GM11168 (cell line): ENCODE results near the gene BCL11B.

Experiments used
- in situ Hi-C: fragments of 300-500 bp; cut with MboI; formaldehyde crosslinking; loops from one replicate; pipeline ENCODE4 v1.12.0; 2022; ENCODE audit warnings: low sequenced_read_pairs; ENCODE audit not compliant: unreplicated experiment

The BCL11B gene

DNA sequence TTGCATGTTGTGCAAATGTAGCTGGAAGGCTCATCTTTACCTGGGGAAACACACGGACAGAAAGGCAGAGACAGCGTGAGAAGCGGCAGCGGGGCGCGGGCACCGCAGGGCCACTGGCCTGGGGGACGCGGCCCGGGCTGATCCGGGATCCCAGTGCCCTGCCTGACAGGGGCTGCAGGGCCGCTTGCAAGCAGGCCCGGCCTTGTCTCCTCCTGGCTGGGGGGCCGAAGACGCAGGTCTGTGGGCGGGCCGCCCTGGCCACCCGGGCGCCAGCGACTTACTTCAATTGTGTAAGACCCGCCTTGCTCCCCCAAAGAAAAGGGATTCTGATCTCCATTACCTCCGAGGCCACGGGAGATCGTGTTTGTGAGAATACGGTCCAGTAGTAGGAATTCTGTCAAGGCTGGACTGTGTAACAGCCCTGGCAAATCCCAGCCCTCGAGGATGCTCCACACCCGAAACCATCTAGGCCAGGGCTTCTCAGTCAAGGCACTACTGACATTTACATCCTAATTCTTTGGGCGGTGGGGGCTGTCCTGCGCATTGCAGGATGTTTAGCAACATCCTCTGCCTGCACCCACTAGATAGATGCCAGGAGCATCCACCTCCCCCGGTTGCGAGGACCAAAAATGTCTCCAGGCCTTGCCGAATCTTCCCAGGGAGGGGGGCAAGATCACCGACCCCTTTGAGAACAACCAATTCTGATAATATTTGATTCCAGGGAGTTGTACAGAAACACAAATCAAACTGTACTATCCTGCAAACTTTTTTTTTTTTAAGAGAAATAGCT is 95.6 kb downstream of the BCL11B start:
- in situ Hi-C loops: no loop called here

DNA sequence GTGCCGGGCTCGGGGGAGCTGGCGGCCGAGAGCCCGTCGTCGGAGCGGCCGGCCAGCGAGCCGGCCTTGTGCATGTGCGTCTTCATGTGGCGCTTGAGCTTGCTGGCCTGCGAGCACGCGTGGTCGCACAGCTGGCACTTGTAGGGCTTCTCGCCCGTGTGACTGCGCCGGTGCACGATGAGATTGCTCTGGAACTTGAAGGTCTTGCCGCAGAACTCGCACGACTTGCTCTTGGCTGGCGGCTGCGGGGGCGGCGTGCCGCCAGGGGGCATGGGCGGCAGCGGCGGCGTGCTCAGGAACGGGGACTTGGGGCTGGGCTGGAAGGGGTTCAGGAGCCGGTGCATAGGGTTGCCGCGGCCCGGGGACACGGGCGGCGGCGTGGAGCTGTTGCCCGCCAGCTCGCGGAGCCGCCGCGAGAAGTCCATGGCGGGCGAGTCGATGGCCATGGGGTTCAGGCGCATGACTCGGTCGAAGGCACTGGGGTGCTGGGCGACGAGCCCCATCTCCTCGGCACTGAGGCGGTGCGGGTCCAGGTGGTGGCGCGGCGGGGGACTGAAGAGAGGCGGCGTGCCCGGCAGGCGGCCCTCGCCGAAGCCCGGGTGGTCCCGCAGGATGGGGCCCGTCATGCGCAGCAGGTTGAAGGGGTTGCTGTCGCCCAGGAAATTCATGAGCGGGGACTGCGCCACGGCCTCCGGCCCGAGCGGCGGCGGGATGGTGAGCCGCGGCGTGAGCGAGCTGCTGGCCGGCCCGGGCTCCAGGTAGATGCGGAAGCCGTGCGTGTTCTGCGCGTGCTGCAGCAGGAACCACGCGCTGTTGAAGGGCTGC is 96.5 kb downstream of the BCL11B start:
- in situ Hi-C loops: no loop called here

DNA sequence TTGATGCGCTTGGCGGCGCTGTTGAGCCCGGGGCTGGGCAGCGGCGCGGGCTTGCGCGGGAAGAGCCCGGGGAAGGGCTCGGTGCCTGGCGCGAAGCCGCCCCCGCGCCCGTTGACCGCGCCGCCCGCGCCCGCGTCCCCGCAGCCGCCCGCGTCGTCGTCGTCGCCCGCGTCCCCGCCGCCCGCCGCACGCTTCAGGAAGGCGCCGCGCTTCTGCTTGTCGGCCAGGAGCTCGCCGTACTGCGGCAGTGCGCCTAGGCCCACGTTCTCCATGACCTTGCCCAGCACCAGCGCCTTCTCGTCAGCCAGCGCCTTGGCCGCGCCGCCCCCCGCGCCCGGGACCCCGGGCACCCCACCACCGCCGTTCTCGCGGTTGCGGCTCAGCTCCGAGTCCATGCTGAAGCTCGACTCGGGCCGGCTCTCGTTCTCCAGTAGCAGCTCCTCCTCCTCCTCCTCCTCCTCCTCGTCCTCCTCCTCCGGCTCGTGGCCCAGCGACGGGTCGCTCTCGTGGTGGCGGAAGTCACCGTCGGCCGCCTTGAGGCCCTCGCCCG is 97.2 kb downstream of the BCL11B start:
- in situ Hi-C loops: no loop called here

- in situ Hi-C loops: no loop called here
These were observed 97.8 kb downstream of the BCL11B start for GRCh38 chr14:99174081-99174769.

GRCh38 chr14:99173506-99173905 is 98.5 kb downstream of the BCL11B start:
- in situ Hi-C loops: no loop called here

DNA sequence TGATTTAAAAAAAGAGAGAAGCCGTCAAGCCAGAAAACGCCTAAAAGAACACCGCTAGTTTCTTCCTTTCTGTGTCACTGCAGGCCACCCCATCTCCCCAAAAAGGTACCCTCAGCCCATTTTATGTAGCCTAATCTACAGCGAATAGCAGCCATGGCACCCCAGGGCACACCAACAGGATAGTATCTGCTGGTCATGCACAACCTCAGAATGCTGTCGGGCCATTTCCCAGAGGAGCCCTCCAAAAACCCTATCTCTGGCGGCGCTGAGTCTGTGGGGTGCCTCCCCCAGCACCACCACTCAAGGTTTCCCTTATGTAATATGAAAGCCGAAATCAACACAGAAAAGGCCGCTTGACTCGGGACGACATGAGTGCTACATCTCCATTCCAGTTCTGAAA is 98.9 kb downstream of the BCL11B start:
- in situ Hi-C loops: no loop called here

GRCh38 chr14:99171396-99171795 is 100.6 kb downstream of the BCL11B start:
- in situ Hi-C loops: no loop called here

- in situ Hi-C loops: no loop called here
These were observed 102.1 kb downstream of the BCL11B start for GRCh38 chr14:99169776-99170356.

DNA sequence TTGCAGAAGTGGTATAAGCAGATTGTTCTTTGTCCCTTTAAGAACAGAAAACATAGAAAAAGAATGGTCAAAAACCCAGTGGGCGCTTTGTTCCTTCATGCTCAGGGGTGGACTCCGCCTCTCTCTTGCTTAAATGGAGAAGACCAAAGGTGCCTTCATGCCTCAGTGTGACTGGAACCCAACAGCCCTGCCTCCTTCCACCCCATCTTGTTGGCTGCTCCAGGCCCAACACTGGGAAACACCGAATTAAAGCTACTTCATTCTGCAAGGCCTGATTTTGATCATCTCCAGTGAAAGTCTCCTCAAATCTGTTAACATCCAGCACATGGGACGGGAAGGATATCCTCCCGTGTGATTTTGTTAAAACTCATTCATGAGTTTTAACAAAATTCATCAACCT is 103.7 kb downstream of the BCL11B start:
- in situ Hi-C loops: no loop called here

DNA sequence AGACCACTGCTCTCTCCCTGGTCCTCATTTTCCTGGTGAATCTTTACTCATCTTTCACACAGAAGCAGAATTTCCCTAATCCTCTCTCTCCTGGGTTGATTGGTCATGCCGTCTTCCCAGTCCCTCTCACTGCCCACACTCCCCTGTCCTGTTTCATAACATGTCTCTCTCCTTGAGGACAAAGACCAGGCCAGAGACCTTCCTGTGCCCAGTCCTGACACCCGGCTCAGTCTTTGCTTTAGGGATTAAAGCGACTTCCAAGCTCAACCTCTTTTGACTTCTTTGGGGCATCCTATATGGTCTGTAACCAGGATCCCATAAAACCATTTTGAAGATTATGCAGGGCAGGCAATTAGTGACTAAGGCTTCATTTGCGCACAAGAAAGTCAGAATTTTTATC is 105.5 kb downstream of the BCL11B start:
- in situ Hi-C loops: no loop called here

- in situ Hi-C loops: no loop called here
These were observed 107.3 kb downstream of the BCL11B start for GRCh38 chr14:99164712-99165111.

DNA sequence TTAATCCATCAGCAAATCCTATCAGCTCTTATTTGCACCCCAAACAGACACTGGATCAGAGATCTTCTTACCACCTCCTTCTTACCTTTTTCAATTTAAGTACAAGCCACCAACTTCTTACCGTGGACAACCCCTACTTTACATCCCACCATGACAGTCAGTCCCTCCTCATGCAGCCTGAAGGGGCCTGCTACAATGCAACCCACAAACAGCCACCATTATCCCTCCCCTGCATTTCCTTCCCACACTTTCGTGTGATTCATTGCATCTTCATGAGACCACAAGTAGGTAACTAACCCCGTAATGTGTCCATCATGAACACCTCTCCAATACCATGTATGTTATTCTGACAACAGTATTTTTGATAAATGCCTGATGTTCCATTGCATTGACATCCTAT is 108.6 kb downstream of the BCL11B start:
- in situ Hi-C loops: no loop called here

DNA sequence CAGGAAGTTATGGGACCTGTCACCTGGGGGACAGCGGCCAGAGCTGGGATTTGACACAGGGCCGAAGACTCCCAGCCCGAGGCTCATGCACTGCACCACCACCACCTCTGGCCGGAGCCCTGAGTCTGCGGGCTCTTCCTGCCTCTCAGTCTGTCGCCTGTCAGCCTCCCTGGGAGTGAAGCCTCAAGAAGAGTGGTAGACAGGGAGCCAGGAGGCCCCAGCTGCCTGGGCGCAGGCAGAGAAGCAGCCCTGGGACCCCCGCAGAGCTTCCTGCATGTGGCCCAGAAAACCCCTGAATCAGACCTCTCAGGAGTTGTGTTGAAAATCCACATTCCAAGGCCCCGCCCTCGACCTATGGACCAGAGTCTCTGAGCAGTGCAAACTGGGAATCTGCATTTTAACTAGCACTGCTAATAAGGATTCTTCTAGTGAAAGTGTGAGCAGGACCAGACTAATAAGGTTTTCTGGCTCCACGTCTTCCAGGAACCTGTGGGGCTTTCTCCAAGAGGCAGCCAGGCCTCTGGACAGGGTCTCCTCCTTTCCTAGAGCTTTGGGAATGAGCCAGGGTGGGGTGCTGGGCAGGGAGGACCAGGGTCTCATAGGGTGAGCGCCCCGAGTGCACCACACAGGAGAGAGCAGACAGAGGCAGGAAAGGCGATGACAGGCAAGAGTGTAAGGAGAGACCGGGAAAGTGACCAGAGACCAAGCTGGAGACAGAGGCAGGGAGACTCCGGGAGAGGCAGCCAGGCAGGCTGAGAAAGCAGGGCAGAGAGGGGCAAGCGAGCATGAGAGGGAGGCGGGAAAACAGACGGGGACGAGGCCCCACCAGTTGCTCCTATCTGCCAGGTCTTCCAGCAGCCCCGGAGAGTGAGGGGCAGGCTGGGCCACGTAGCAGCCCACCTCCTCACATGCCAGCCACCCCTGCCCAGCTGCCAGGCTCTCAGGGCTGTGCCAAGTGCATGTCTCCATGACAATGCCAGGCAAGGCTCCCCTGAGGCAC is 112.4 kb downstream of the BCL11B start:
- in situ Hi-C loops: no loop called here

GRCh38 chr14:99158646-99159165 is 113.3 kb downstream of the BCL11B start:
- in situ Hi-C loops: no loop called here

DNA sequence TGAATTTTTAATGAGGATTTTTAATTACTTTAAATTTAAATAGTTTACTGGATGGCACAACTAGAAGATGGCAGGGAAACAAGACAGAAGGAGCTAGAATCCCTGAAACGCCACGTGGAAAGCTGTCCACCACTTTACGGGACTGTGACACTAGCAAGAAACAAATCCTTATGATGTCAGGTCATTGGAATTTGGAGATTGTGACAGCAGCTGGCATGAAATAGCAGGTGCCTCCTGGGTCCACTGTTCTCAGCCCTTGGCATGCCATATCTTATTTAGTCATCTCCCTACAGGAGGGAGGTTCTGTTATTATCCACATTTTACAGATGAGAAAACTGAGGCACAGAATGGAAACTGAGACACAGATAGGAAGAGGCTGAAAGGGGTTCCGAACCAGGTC is 113.8 kb downstream of the BCL11B start:
- in situ Hi-C loops: no loop called here

DNA sequence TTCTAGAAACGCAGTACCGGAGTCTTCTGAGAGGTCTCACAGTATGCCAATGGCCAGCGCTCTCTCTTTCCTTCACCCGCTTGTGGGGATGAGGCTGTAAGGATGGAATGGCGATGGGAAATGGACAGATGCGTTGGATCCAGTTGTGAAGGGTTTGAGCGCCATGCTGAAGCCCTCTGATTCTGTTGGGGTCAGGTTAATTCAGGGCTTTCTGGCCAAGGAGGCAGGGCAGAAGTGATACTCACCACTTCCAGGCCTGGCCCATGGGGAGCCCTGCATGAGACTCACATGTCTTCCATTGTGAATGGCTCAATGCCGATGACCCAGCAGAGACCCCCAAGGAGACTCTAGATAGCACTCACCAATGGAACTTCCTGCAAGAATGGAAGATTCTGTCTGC is 114.3 kb downstream of the BCL11B start:
- in situ Hi-C loops: no loop called here

- in situ Hi-C loops: no loop called here
These were observed 114.8 kb downstream of the BCL11B start for GRCh38 chr14:99157246-99157645.

- in situ Hi-C loops: no loop called here
These were observed 115.2 kb downstream of the BCL11B start for GRCh38 chr14:99156814-99157213.

GRCh38 chr14:99156090-99156425 is 115.9 kb downstream of the BCL11B start:
- in situ Hi-C loops: no loop called here
